ENCODE data around the gene CCDC60.

Gene CCDC60

DNA sequence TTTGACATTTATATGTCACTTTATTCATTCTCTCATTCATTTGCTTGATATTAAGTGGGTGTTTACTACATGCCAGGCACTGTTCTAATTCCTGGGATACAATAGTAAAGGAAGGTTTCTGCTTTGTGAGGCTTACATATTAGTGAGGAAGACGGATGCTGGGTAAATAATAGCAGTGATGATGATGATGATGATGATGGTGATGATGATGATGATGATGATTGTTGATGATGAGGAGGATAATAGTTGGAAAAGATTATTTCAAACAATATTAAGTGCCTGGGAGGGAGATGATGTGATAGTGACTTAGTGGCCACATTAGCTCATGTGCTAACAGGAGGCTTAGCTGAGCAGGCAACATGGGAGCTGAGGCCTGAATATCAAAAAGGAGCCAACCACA, 239.7 kb downstream of the CCDC60 start:
- no peaks in the 10 kb centered on the region for H3K36me3 ChIP-seq (ENCODE audit: low read depth)
- H3K4me3 ChIP-seq (ENCODE audit: severe bottlenecking): no peak overlapping the region
- DNase-seq (ENCODE audit: low spot score) (no peak), ATAC-seq (ENCODE audit: low read depth) (no peak)
- H3K4me1 ChIP-seq (ENCODE audit: insufficient read depth, poor library complexity, severe bottlenecking): no peaks in the 10 kb centered on the region
- no peaks in the 10 kb centered on the region for H3K9me3 ChIP-seq (ENCODE audit: severe bottlenecking)
- TF ChIP-seq, protein P1, sequence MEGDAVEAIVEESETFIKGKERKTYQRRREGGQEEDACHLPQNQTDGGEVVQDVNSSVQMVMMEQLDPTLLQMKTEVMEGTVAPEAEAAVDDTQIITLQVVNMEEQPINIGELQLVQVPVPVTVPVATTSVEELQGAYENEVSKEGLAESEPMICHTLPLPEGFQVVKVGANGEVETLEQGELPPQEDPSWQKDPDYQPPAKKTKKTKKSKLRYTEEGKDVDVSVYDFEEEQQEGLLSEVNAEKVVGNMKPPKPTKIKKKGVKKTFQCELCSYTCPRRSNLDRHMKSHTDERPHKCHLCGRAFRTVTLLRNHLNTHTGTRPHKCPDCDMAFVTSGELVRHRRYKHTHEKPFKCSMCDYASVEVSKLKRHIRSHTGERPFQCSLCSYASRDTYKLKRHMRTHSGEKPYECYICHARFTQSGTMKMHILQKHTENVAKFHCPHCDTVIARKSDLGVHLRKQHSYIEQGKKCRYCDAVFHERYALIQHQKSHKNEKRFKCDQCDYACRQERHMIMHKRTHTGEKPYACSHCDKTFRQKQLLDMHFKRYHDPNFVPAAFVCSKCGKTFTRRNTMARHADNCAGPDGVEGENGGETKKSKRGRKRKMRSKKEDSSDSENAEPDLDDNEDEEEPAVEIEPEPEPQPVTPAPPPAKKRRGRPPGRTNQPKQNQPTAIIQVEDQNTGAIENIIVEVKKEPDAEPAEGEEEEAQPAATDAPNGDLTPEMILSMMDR (IDR thresholded peaks at IDR 0.05; ENCODE audit: poor library complexity, severe bottlenecking): no peak
- no peak overlapping the region for H3K27ac ChIP-seq (ENCODE audit: poor library complexity, severe bottlenecking)
- H3K27me3 ChIP-seq (ENCODE audit: insufficient read depth, poor library complexity, severe bottlenecking): no peaks in the 10 kb centered on the region

DNA sequence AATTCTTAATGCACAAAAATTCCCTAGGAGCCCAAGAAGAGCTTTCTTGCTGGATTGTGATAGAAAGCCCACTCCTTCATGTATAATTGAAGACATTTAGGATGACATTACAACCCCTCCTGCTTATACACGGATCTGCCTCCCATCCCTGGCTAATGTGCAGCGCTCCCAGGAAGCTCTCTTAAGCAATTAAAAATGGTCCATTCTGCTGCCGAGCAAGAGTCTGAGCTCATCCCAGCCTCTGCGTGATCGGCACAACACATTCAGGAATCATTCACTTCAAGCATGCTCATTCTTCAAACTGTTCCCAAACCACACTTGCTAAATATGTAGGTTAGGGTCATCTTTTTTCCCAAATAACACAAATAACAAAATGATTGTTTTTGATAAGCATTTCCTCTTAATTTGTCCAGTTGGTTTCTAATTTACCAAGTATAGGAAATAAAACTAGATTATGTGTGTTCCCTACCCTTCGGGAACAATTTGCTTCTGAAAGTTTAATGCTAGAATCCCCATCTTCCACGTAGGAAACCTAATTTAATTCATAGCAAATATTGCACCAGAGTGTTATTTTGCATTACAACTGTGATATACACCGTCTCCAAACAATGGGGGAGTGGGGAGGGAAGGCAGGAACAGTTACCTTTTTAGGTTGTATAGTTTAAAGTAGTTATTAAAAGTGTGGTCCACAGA, 241.7 kb downstream of the CCDC60 start:
- Histone ChIP-seq H3K4me3 (ENCODE audit: severe bottlenecking) (no peak overlapping the region), H3K4me1 (ENCODE audit: insufficient read depth, poor library complexity, severe bottlenecking) (no peaks in the 10 kb centered on the region), H3K27ac (ENCODE audit: poor library complexity, severe bottlenecking) (no peak overlapping the region), H3K9me3 (ENCODE audit: severe bottlenecking) (no peaks in the 10 kb centered on the region), H3K36me3 (ENCODE audit: low read depth) (no peaks in the 10 kb centered on the region), H3K27me3 (ENCODE audit: insufficient read depth, poor library complexity, severe bottlenecking) (no peaks in the 10 kb centered on the region)
- no peak for ATAC-seq (ENCODE audit: low read depth)
- TF ChIP-seq, protein P1 (IDR thresholded peaks at IDR 0.05; ENCODE audit: poor library complexity, severe bottlenecking): no peak
- no peak for DNase-seq (ENCODE audit: low spot score)

DNA sequence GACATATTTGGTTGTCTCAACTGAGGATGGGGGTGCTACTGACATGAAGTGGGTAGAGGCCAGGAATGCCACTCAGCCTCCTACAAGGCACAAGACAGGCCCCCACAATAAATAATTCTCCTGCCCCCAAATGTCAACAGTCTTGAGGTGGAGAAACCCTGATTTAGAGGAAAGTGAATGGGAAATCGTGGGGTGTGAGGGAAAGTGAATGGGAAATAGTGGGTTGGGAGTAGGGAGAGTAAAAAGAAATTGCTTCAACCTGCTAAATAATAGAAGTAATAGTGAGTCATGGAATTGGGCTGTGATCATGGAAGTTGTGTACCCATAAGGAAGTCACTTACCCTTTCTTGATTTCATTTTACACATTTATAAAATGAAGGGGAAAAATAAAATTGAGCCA, 242.4 kb downstream of the CCDC60 start:
- Histone ChIP-seq H3K27me3 (ENCODE audit: insufficient read depth, poor library complexity, severe bottlenecking) (no peaks in the 10 kb centered on the region), H3K36me3 (ENCODE audit: low read depth) (no peaks in the 10 kb centered on the region), H3K4me1 (ENCODE audit: insufficient read depth, poor library complexity, severe bottlenecking) (no peaks in the 10 kb centered on the region), H3K9me3 (ENCODE audit: severe bottlenecking) (no peaks in the 10 kb centered on the region), H3K4me3 (ENCODE audit: severe bottlenecking) (no peak overlapping the region), H3K27ac (ENCODE audit: poor library complexity, severe bottlenecking) (no peak overlapping the region)
- TF ChIP-seq, protein P1 (IDR thresholded peaks at IDR 0.05; ENCODE audit: poor library complexity, severe bottlenecking): no peak
- DNase-seq (ENCODE audit: low spot score) (no peak), ATAC-seq (ENCODE audit: low read depth) (no peak)

DNA sequence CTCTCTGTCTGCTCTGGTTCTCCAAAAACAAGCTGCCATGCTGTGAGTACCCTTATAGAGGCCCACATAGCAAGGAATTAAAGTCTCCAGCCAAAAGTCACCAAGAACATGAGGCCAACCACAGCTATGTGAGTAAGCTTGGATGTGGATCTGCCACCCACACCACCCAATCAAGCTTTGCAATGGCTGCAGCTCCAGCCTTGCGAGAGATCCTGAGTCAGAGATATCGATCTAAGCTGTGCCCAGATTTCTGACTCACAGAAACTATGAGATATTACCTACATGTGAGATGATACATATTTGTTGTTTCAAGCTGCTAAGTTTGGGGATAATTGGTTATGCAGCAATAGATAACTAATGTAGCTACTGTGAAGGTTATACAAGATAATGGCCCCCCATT, 243.6 kb downstream of the CCDC60 start:
- no peak for DNase-seq (ENCODE audit: low spot score)
- H3K27ac ChIP-seq (ENCODE audit: poor library complexity, severe bottlenecking): no peak overlapping the region
- H3K27me3 ChIP-seq (ENCODE audit: insufficient read depth, poor library complexity, severe bottlenecking): no peaks in the 10 kb centered on the region
- no peaks in the 10 kb centered on the region for H3K9me3 ChIP-seq (ENCODE audit: severe bottlenecking)
- no peak overlapping the region for H3K4me3 ChIP-seq (ENCODE audit: severe bottlenecking)
- ATAC-seq (ENCODE audit: low read depth): peak; percentile 35; the same call in 2 of the 3 replicates
- TF ChIP-seq, protein P1 (IDR thresholded peaks at IDR 0.05; ENCODE audit: poor library complexity, severe bottlenecking): no peak
- no peaks in the 10 kb centered on the region for H3K4me1 ChIP-seq (ENCODE audit: insufficient read depth, poor library complexity, severe bottlenecking)
- H3K36me3 ChIP-seq (ENCODE audit: low read depth): no peaks in the 10 kb centered on the region

DNA sequence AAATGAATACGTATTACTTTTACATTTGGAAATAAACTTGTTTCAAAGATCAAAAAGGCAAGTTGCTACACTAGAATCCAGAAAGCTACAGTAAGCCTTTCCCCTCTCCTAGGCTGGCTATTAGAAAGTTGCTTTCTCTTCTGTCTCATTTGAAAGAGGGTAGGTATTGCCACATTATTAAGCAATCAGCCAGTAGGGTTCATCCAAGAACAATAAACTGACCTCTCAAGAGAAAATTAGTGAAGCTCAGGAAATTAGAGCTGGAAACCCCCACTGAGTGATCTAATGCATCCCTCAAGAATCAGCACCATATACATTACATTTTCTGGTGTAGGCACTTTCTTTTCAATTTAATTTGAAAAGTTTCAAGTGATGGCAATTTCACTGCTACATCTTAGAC, 254.6 kb downstream of the CCDC60 start:
- no peaks in the 10 kb centered on the region for H3K4me1 ChIP-seq (ENCODE audit: insufficient read depth, poor library complexity, severe bottlenecking)
- no peak for DNase-seq (ENCODE audit: low spot score)
- ATAC-seq (ENCODE audit: low read depth): no peak
- peaks cover 20% of the 10 kb centered on the region for H3K27me3 ChIP-seq (ENCODE audit: insufficient read depth, poor library complexity, severe bottlenecking)
- no peak overlapping the region for H3K4me3 ChIP-seq (ENCODE audit: severe bottlenecking)
- TF ChIP-seq, protein P1 (IDR thresholded peaks at IDR 0.05; ENCODE audit: poor library complexity, severe bottlenecking): no peak
- H3K27ac ChIP-seq (ENCODE audit: poor library complexity, severe bottlenecking): no peak overlapping the region
- no peaks in the 10 kb centered on the region for H3K9me3 ChIP-seq (ENCODE audit: severe bottlenecking)
- no peaks in the 10 kb centered on the region for H3K36me3 ChIP-seq (ENCODE audit: low read depth)
